Measurements from ENCODE around the gene PTDSS2. TPM values are rescaled to one million over a fixed set of nuclear protein-coding genes. Genes with fewer than 3 reads are reported as not detected.

PTDSS2 gene
- total and polyA plus RNA-seq, 4 donors: 5.1 to 15.6 (median 10.2) TPM

- H3K9me3 ChIP-seq (ENCODE audit: control insufficient read depth in 4 of 4, low read length in 3 of 4): no peaks in the 10 kb centered on the region
- no peak overlapping the region for H3K27ac ChIP-seq (ENCODE audit: low read depth in 1 of 2, low read length in 2 of 2)
- no peak for TF ChIP-seq EGR1 (IDR thresholded peaks at IDR 0.05; ENCODE audit: low read depth in 2 of 2)
- no peak for TF ChIP-seq FOXA2 (IDR thresholded peaks at IDR 0.05)
- TF ChIP-seq CTCF (IDR thresholded peaks at IDR 0.05; ENCODE audit: low read depth, low read length, missing input control): no peak
- no peak for TF ChIP-seq NR2F2 (IDR thresholded peaks at IDR 0.05)
- TF ChIP-seq RXRA (IDR thresholded peaks at IDR 0.05): no peak
- no peak for TF ChIP-seq HNF4G (IDR thresholded peaks at IDR 0.05)
- no peak for TF ChIP-seq MAX (IDR thresholded peaks at IDR 0.05)
- H3K27me3 ChIP-seq (ENCODE audit: control insufficient read depth in 4 of 4, insufficient read depth in 4 of 4, low read length in 3 of 4): no peaks in the 10 kb centered on the region
- no peak for DNase-seq (ENCODE audit: low spot score)
- H3K9ac ChIP-seq (ENCODE audit: low read depth in 1 of 2, low read length in 2 of 2): no peak overlapping the region
- no peaks in the 10 kb centered on the region for H3K36me3 ChIP-seq (ENCODE audit: control insufficient read depth in 4 of 4, insufficient read depth in 3 of 4, low read depth in 1 of 4, low read length in 3 of 4)
- 92% methylated on average over 20 of the region's 20 CpGs for WGBS
- H3K4me1 ChIP-seq (ENCODE audit: control insufficient read depth in 4 of 4, insufficient read depth in 4 of 4, low read length in 3 of 4): peaks cover 8 to 33% (median 26%) of the 10 kb centered on the region in 4 donors
- H3K4me3 ChIP-seq (ENCODE audit: low read depth in 1 of 3, low read length in 3 of 3): no peak overlapping the region
Measured at GRCh38 chr11:538431-539051, 88.5 kb downstream of the PTDSS2 start.

- TF ChIP-seq HNF4G (IDR thresholded peaks at IDR 0.05) (no peak), SP1 (IDR thresholded peaks at IDR 0.05) (no peak), ATF3 (IDR thresholded peaks at IDR 0.05) (no peak), YY1 (IDR thresholded peaks at IDR 0.05) (no peak), EGR1 (IDR thresholded peaks at IDR 0.05; ENCODE audit: low read depth in 2 of 2) (no peak), NR2F2 (IDR thresholded peaks at IDR 0.05) (no peak), MAX (IDR thresholded peaks at IDR 0.05) (no peak), JUND (IDR thresholded peaks at IDR 0.05) (no peak), RXRA (IDR thresholded peaks at IDR 0.05) (no peak), REST (IDR thresholded peaks at IDR 0.05) (no peak), TAF1 (conservative IDR thresholded peaks at IDR 0.05) (no peak)
- H3K9ac ChIP-seq (ENCODE audit: low read depth in 1 of 2, low read length in 2 of 2): no peak overlapping the region
- WGBS: 95% methylated on average over 8 of the region's 8 CpGs
- H3K9me3 ChIP-seq (ENCODE audit: control insufficient read depth in 4 of 4, low read length in 3 of 4): no peaks in the 10 kb centered on the region
- no peak overlapping the region for H3K27ac ChIP-seq (ENCODE audit: low read depth in 1 of 2, low read length in 2 of 2)
- no peak overlapping the region for H3K4me3 ChIP-seq (ENCODE audit: low read depth in 1 of 3, low read length in 3 of 3)
- no peaks in the 10 kb centered on the region for H3K36me3 ChIP-seq (ENCODE audit: control insufficient read depth in 4 of 4, insufficient read depth in 3 of 4, low read depth in 1 of 4, low read length in 3 of 4)
- DNase-seq (ENCODE audit: low spot score): no peak
- H3K27me3 ChIP-seq (ENCODE audit: control insufficient read depth in 4 of 4, insufficient read depth in 4 of 4, low read length in 3 of 4): no peaks in the 10 kb centered on the region
- H3K4me1 ChIP-seq (ENCODE audit: control insufficient read depth in 4 of 4, insufficient read depth in 4 of 4, low read length in 3 of 4): peaks cover 6 to 22% (median 16%) of the 10 kb centered on the region in 4 donors
Measured at GRCh38 chr11:539971-540481, 89.9 kb downstream of the PTDSS2 start.

Small RNA genes within 50 kb of the gene (small RNA-seq; reads per million reads assigned to genes)
- gene RN7SL838P: not detected

Other genes with a start within 250 kb of the PTDSS2 start
- 10 to 100 TPM in 1 of 2 donors, 1 to 10 TPM in 1; 7.6 to 23.3 TPM for gene BET1L, start 242.9 kb upstream of the PTDSS2 start, total RNA-seq
- gene BET1L, start 242.9 kb upstream of the PTDSS2 start, polyA plus RNA-seq: 10 to 100 TPM; 23.5 to 32.6 TPM
- 10 to 100 TPM; 36.7 to 49.6 TPM for gene RIC8A, start 242.6 kb upstream of the PTDSS2 start, total RNA-seq
- 10 to 100 TPM; 12.5 to 32.4 TPM for gene RIC8A, start 242.6 kb upstream of the PTDSS2 start, polyA plus RNA-seq
- gene SIRT3, start 213.9 kb upstream of the PTDSS2 start, total RNA-seq: 10 to 100 TPM in 1 of 2 donors, 1 to 10 TPM in 1; 9.9 to 13.7 TPM
- 10 to 100 TPM; 15.4 to 17.1 TPM for gene SIRT3, start 213.9 kb upstream of the PTDSS2 start, polyA plus RNA-seq
- gene PSMD13, start 213.3 kb upstream of the PTDSS2 start, total RNA-seq: 10 to 100 TPM; 50.8 to 56.7 TPM
- gene PSMD13, start 213.3 kb upstream of the PTDSS2 start, polyA plus RNA-seq: 10 to 100 TPM; 48.8 to 54.7 TPM
- gene NLRP6, start 171.9 kb upstream of the PTDSS2 start, total RNA-seq: 1 to 10 TPM in 1 of 2 donors, under 1 TPM in 1; 0.05 to 5.7 TPM
- gene NLRP6, start 171.9 kb upstream of the PTDSS2 start, polyA plus RNA-seq: 1 to 10 TPM in 1 of 2 donors, under 1 TPM in 1; 0.80 to 1.1 TPM
- 10 to 100 TPM in 1 of 2 donors, 1 to 10 TPM in 1; 1.3 to 11.4 TPM for gene PGGHG, start 161.2 kb upstream of the PTDSS2 start, total RNA-seq
- gene PGGHG, start 161.2 kb upstream of the PTDSS2 start, polyA plus RNA-seq: 1 to 10 TPM; 5.4 to 9.6 TPM
- gene IFITM5, start 150.8 kb upstream of the PTDSS2 start, total RNA-seq: not detected
- gene IFITM5, start 150.8 kb upstream of the PTDSS2 start, polyA plus RNA-seq: not detected
- 10 to 100 TPM in 1 of 2 donors, 1 to 10 TPM in 1; 8.5 to 49.0 TPM for gene IFITM2, start 142.5 kb upstream of the PTDSS2 start, total RNA-seq
- 1,000 to 10,000 TPM in 1 of 2 donors, 100 to 1,000 TPM in 1; 759 to 1,441 TPM for gene IFITM2, start 142.5 kb upstream of the PTDSS2 start, polyA plus RNA-seq
- gene IFITM1, start 136.2 kb upstream of the PTDSS2 start, total RNA-seq: 10 to 100 TPM; 12.6 to 37.4 TPM
- gene IFITM1, start 136.2 kb upstream of the PTDSS2 start, polyA plus RNA-seq: 100 to 1,000 TPM in 1 of 2 donors, 10 to 100 TPM in 1; 96.0 to 113 TPM
- gene IFITM3, start 129.4 kb upstream of the PTDSS2 start, total RNA-seq: 100 to 1,000 TPM in 1 of 2 donors, 10 to 100 TPM in 1; 48.6 to 105 TPM
- 1,000 to 10,000 TPM; 2,070 to 2,255 TPM for gene IFITM3, start 129.4 kb upstream of the PTDSS2 start, polyA plus RNA-seq
- under 1 TPM; 0.42 TPM for gene B4GALNT4, start 80.8 kb upstream of the PTDSS2 start, total RNA-seq
- gene B4GALNT4, start 80.8 kb upstream of the PTDSS2 start, polyA plus RNA-seq: under 1 TPM in 1 of 2 donors, not detected in 1; 0.15 TPM
- gene PKP3, start 56.1 kb upstream of the PTDSS2 start, total RNA-seq: under 1 TPM; 0.25 to 0.37 TPM
- gene PKP3, start 56.1 kb upstream of the PTDSS2 start, polyA plus RNA-seq: under 1 TPM in 1 of 2 donors, not detected in 1; 0.08 TPM
- 10 to 100 TPM; 12.4 to 46.7 TPM for gene SIGIRR, start 35.3 kb upstream of the PTDSS2 start, total RNA-seq
- 10 to 100 TPM; 70.6 to 87.7 TPM for gene SIGIRR, start 35.3 kb upstream of the PTDSS2 start, polyA plus RNA-seq
- gene ANO9, start 8.3 kb upstream of the PTDSS2 start, total RNA-seq: under 1 TPM; 0.37 to 0.75 TPM
- gene ANO9, start 8.3 kb upstream of the PTDSS2 start, polyA plus RNA-seq: under 1 TPM; 0.20 to 0.42 TPM
- 10 to 100 TPM; 68.5 to 77.8 TPM for gene RNH1, start 57.0 kb downstream of the PTDSS2 start, total RNA-seq
- 10 to 100 TPM; 75.7 to 99.1 TPM for gene RNH1, start 57.0 kb downstream of the PTDSS2 start, polyA plus RNA-seq
- gene HRAS, start 85.3 kb downstream of the PTDSS2 start, total RNA-seq: 1 to 10 TPM; 4.7 to 8.6 TPM
- gene HRAS, start 85.3 kb downstream of the PTDSS2 start, polyA plus RNA-seq: 10 to 100 TPM; 13.2 to 17.4 TPM
- under 1 TPM; 0.17 to 0.23 TPM for gene LRRC56, start 87.2 kb downstream of the PTDSS2 start, total RNA-seq
- under 1 TPM; 0.08 to 0.46 TPM for gene LRRC56, start 87.2 kb downstream of the PTDSS2 start, polyA plus RNA-seq
- gene LMNTD2, start 110.5 kb downstream of the PTDSS2 start, total RNA-seq: 1 to 10 TPM; 1.2 to 2.9 TPM
- gene LMNTD2, start 110.5 kb downstream of the PTDSS2 start, polyA plus RNA-seq: 1 to 10 TPM; 1.6 to 4.6 TPM
- 10 to 100 TPM; 11.5 to 35.5 TPM for gene RASSF7, start 110.7 kb downstream of the PTDSS2 start, total RNA-seq
- gene RASSF7, start 110.7 kb downstream of the PTDSS2 start, polyA plus RNA-seq: 10 to 100 TPM; 38.3 to 50.4 TPM
- gene PHRF1, start 126.2 kb downstream of the PTDSS2 start, total RNA-seq: 10 to 100 TPM; 22.4 to 25.2 TPM
- 10 to 100 TPM in 1 of 2 donors, 1 to 10 TPM in 1; 2.4 to 15.1 TPM for gene PHRF1, start 126.2 kb downstream of the PTDSS2 start, polyA plus RNA-seq
- gene IRF7, start 165.7 kb downstream of the PTDSS2 start, total RNA-seq: 10 to 100 TPM; 15.7 to 62.4 TPM
- gene IRF7, start 165.7 kb downstream of the PTDSS2 start, polyA plus RNA-seq: 10 to 100 TPM; 23.8 to 50.3 TPM
- 10 to 100 TPM; 34.8 to 79.7 TPM for gene CDHR5, start 174.7 kb downstream of the PTDSS2 start, total RNA-seq
- 10 to 100 TPM; 29.4 to 86.2 TPM for gene CDHR5, start 174.7 kb downstream of the PTDSS2 start, polyA plus RNA-seq
- gene SCT, start 176.9 kb downstream of the PTDSS2 start, total RNA-seq: not detected
- gene SCT, start 176.9 kb downstream of the PTDSS2 start, polyA plus RNA-seq: not detected
- gene DRD4, start 187.0 kb downstream of the PTDSS2 start, total RNA-seq: not detected
- gene DRD4, start 187.0 kb downstream of the PTDSS2 start, polyA plus RNA-seq: not detected
- gene DEAF1, start 244.9 kb downstream of the PTDSS2 start, total RNA-seq: 10 to 100 TPM in 1 of 2 donors, 1 to 10 TPM in 1; 9.6 to 11.4 TPM
- gene DEAF1, start 244.9 kb downstream of the PTDSS2 start, polyA plus RNA-seq: 10 to 100 TPM in 1 of 2 donors, 1 to 10 TPM in 1; 7.0 to 10.5 TPM
- 10 to 100 TPM in 1 of 2 donors, 1 to 10 TPM in 1; 5.1 to 11.1 TPM for gene TMEM80, start 245.5 kb downstream of the PTDSS2 start, total RNA-seq
- 10 to 100 TPM in 1 of 2 donors, 1 to 10 TPM in 1; 5.3 to 12.4 TPM for gene TMEM80, start 245.5 kb downstream of the PTDSS2 start, polyA plus RNA-seq